ENCODE results near the gene TCF4. TPM values are rescaled to one million over a fixed set of nuclear protein-coding genes. Genes with fewer than 3 reads are reported as not detected.

Gene TCF4
- total RNA-seq, 2 experiments from 2014 or later: 75.9 to 76.0 TPM

DNA sequence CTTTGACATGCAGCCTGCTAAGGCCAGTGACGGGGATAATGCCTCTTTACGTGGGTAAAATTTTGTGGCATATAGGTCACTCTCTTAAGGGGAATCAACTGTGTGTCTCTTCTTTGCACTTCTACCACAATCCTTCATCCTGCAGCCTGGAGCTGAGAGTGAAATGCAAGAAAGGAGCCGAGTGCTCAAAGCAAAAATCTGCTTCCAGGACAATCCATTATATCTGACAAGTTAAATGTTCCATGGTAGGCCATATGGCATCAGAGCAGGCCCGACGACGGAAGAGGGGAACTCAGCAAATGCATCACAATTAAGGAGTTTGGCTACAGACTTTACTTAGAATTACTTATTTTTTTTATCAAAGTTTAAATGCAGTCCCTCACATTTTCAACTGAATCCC, 171.2 kb downstream of the TCF4 start:
- Histone ChIP-seq H3K4me1 (ENCODE audit: insufficient read depth, low read length, poor library complexity, severe bottlenecking) (peaks cover 52% of the 10 kb centered on the region), H3K36me3 (ENCODE audit: insufficient read depth, low read length) (no peaks in the 10 kb centered on the region; the same call in 1 of the 2 replicates), H3K79me2 (ENCODE audit: insufficient read depth, low read depth, low read length) (peaks cover 100% of the 10 kb centered on the region), H4K20me1 (ENCODE audit: insufficient read depth, low read length) (peaks cover 6% of the 10 kb centered on the region; the same call in 1 of the 2 replicates), H3K9me2 (ENCODE audit: insufficient read depth, low read length) (no peaks in the 10 kb centered on the region), H3K9me3 (ENCODE audit: low read length) (no peaks in the 10 kb centered on the region), H2AFZ (ENCODE audit: low read length) (no peak overlapping the region), H3K4me3 (ENCODE audit: low read depth, low read length, poor library complexity, severe bottlenecking) (peak overlapping the region; percentile 72), H3K4me2 (ENCODE audit: low read length) (peak overlapping the region; percentile 96), H3K27ac (ENCODE audit: low read depth, low read length, poor library complexity, severe bottlenecking) (peak overlapping the region; percentile 100)
- intact Hi-C loops (cut with micrococcal nuclease; ENCODE audit: unreplicated experiment): loop anchor here (5.0 to 10.0 kb wide), 4 partner anchors 94 to 1158 kb away; no protein-coding TSS in a partner anchor
- POLR2A ChIA-PET: interaction anchor here (0.7 kb wide), 1 partner anchor 170 kb away, joined by 3 read pairs; no protein-coding TSS in a partner anchor
- no TSS peak for BruUV-seq (replicated peaks)
- CTCF ChIA-PET (ENCODE audit: unreplicated experiment): interaction anchor here (0.7 kb wide), 1 partner anchor 30 kb away, joined by 3 read pairs; no protein-coding TSS in a partner anchor
- no peak for TF ChIP-seq EZH2phosphoT487 (IDR thresholded peaks at IDR 0.05; ENCODE audit: borderline replicate concordance, low read depth, low read length)
- TF ChIP-seq, protein P1, sequence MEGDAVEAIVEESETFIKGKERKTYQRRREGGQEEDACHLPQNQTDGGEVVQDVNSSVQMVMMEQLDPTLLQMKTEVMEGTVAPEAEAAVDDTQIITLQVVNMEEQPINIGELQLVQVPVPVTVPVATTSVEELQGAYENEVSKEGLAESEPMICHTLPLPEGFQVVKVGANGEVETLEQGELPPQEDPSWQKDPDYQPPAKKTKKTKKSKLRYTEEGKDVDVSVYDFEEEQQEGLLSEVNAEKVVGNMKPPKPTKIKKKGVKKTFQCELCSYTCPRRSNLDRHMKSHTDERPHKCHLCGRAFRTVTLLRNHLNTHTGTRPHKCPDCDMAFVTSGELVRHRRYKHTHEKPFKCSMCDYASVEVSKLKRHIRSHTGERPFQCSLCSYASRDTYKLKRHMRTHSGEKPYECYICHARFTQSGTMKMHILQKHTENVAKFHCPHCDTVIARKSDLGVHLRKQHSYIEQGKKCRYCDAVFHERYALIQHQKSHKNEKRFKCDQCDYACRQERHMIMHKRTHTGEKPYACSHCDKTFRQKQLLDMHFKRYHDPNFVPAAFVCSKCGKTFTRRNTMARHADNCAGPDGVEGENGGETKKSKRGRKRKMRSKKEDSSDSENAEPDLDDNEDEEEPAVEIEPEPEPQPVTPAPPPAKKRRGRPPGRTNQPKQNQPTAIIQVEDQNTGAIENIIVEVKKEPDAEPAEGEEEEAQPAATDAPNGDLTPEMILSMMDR (conservative IDR thresholded peaks at IDR 0.05; ENCODE audit: low read length): no peak
- DNase-seq (ENCODE audit: low spot score): no peak

DNA sequence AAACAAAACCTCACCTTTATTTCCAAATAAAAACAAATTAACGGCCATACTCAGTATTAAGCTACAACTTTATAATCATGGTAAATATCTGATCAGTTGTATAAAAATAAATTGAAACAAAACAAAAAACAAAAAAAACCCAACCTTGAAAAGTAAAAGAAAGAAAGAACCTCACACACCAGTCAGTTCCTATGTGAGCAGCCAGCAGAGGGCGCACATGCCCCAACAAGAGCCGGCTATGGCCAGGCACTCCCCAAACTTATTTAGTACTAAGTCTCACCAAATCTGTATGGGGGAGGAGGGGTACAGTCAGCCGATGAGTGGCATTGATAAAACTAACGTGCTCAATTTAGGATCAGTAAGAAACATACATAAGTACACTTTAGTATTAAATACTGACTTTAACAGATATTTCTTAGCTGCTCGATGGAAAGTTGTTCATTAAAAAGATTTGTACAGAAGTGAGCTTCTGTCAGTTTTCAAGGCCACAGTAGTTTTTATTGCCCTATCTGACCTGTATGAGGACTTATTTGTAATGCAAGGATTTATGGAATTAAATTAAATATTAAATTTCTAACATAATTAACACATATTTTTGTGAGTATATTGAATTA, 172.6 kb downstream of the TCF4 start:
- ChIA-PET POLR2A (interaction anchor here (0.6 to 1.1 kb wide), 2 partner anchors 95 to 140 kb away, joined by 4 to 5 read pairs; no protein-coding TSS in a partner anchor), CTCF (ENCODE audit: unreplicated experiment) (interaction anchor here (0.9 kb wide), 1 partner anchor 95 kb away, joined by 3 read pairs; no protein-coding TSS in a partner anchor)
- Histone ChIP-seq H4K20me1 (ENCODE audit: insufficient read depth, low read length) (peaks cover 6% of the 10 kb centered on the region; the same call in 1 of the 2 replicates), H3K36me3 (ENCODE audit: insufficient read depth, low read length) (no peaks in the 10 kb centered on the region; the same call in 1 of the 2 replicates), H3K27ac (ENCODE audit: low read depth, low read length, poor library complexity, severe bottlenecking) (no peak overlapping the region), H3K9me2 (ENCODE audit: insufficient read depth, low read length) (no peaks in the 10 kb centered on the region), H3K9me3 (ENCODE audit: low read length) (no peaks in the 10 kb centered on the region), H3K4me2 (ENCODE audit: low read length) (peak overlapping the region; percentile 35), H3K79me2 (ENCODE audit: insufficient read depth, low read depth, low read length) (peaks cover 97% of the 10 kb centered on the region), H2AFZ (ENCODE audit: low read length) (no peak overlapping the region), H3K4me1 (ENCODE audit: insufficient read depth, low read length, poor library complexity, severe bottlenecking) (peaks cover 52% of the 10 kb centered on the region), H3K4me3 (ENCODE audit: low read depth, low read length, poor library complexity, severe bottlenecking) (no peak overlapping the region)
- DNase-seq (ENCODE audit: low spot score): peak; percentile 80
- intact Hi-C loops (cut with micrococcal nuclease; ENCODE audit: unreplicated experiment): loop anchor here (5.0 to 10.0 kb wide), 4 partner anchors 93 to 1159 kb away; no protein-coding TSS in a partner anchor
- no peak for TF ChIP-seq EZH2phosphoT487 (IDR thresholded peaks at IDR 0.05; ENCODE audit: borderline replicate concordance, low read depth, low read length)
- TF ChIP-seq, protein P1 (conservative IDR thresholded peaks at IDR 0.05; ENCODE audit: low read length): peak; percentile 89
- no TSS peak for BruUV-seq (replicated peaks)

All from OCI-LY7 (cell line).